GM12865 (cell line): ENCODE results near the gene ZYG11B.
"Not testable (repeated sequence)": the region's sequence is repeated elsewhere in the genome, so short reads cannot be mapped to it uniquely, and the experiment has no call there.

Experiments used
- DNase-seq: peaks from one replicate; pipeline ENCODE4 v3.0.0; 2010; ENCODE audit warnings: low read depth
- H3K4me3 ChIP-seq: 2 replicates; pipeline ENCODE4 v1.5.1; 2011; ENCODE audit warnings: mild to moderate bottlenecking, low read depth, low read length, control low read depth
- CTCF ChIP-seq: IDR thresholded peaks from 2 replicates; pipeline ENCODE4 v1.5.1; 2011; ENCODE audit warnings: low read length, control low read depth, low read depth, inconsistent platforms; ENCODE audit not compliant: insufficient read depth; ENCODE audit errors: missing control alignments

Gene ZYG11B

GRCh38 chr1:52727956-52728656 lies 1.9 kb downstream of the ZYG11B start:
- TF ChIP-seq CTCF, result no peak
- H3K4me3 ChIP-seq, result no peak overlapping the region
- DNase-seq, result no peak

- H3K4me3 ChIP-seq, result no peak overlapping the region
- no peak for DNase-seq
- TF ChIP-seq CTCF, result no peak
Observed at GRCh38 chr1:52733368-52733767, 7.1 kb downstream of the ZYG11B start.

- DNase-seq, H3K4me3 ChIP-seq: not testable (repeated sequence)
Observed at GRCh38 chr1:52735371-52735770, 9.1 kb downstream of the ZYG11B start.

- no peak overlapping the region for H3K4me3 ChIP-seq
- no peak for TF ChIP-seq CTCF
- DNase-seq, result no peak
Observed at GRCh38 chr1:52738148-52738547, 11.9 kb downstream of the ZYG11B start.

GRCh38 chr1:52738893-52739292 lies 12.6 kb downstream of the ZYG11B start:
- DNase-seq, result no peak
- TF ChIP-seq CTCF, result no peak
- no peak overlapping the region for H3K4me3 ChIP-seq

GRCh38 chr1:52739699-52740467 lies 13.6 kb downstream of the ZYG11B start:
- H3K4me3 ChIP-seq, result no peak overlapping the region
- DNase-seq, result no peak
- no peak for TF ChIP-seq CTCF

- DNase-seq, result no peak
- no peak for TF ChIP-seq CTCF
- H3K4me3 ChIP-seq, result no peak overlapping the region
Observed at GRCh38 chr1:52741259-52741658, 15.0 kb downstream of the ZYG11B start.
